NT2/D1 (cell line): ENCODE measurements around the gene TULP3.

Source experiments
- DNase-seq: peaks from one replicate; pipeline ENCODE4 v3.0.0-alpha.2; 2011; ENCODE audit warnings: low read depth, low spot score
- H3K27me3 ChIP-seq: 2 replicates; pipeline ENCODE4 v1.6.0; 2011; ENCODE audit warnings: mild to moderate bottlenecking; ENCODE audit not compliant: insufficient read length, insufficient read depth
- H3K36me3 ChIP-seq: 2 replicates; pipeline ENCODE4 v1.6.1; 2011; ENCODE audit warnings: mild to moderate bottlenecking, low read length, mixed read lengths; ENCODE audit not compliant: insufficient read depth, insufficient read length
- H3K4me1 ChIP-seq: 2 replicates; pipeline ENCODE4 v1.5.1; 2011; ENCODE audit not compliant: insufficient read depth, insufficient read length
- H3K4me3 ChIP-seq: 2 replicates; pipeline ENCODE4 v1.5.1; 2011; ENCODE audit warnings: low read depth; ENCODE audit not compliant: insufficient read length
- H3K9ac ChIP-seq: 2 replicates; pipeline ENCODE4 v1.6.0; 2011; ENCODE audit warnings: low read depth; ENCODE audit not compliant: insufficient read length
- H3K9me3 ChIP-seq: 2 replicates; pipeline ENCODE4 v1.5.1; 2011; ENCODE audit warnings: mild to moderate bottlenecking, low read length; ENCODE audit not compliant: insufficient read depth
- SUZ12 ChIP-seq: IDR thresholded peaks from 2 replicates; pipeline ENCODE4 v1.6.1; 2011; ENCODE audit not compliant: insufficient read length, insufficient read depth; ENCODE audit errors: extremely low read depth
- YY1 ChIP-seq: IDR thresholded peaks from 2 replicates; pipeline ENCODE4 v1.6.1; 2011; ENCODE audit not compliant: insufficient read length, insufficient read depth
- ZNF274 ChIP-seq: IDR thresholded peaks from 2 replicates; pipeline ENCODE4 v1.6.1; 2011; ENCODE audit warnings: mild to moderate bottlenecking, low read depth, low read length

TULP3 gene

DNA sequence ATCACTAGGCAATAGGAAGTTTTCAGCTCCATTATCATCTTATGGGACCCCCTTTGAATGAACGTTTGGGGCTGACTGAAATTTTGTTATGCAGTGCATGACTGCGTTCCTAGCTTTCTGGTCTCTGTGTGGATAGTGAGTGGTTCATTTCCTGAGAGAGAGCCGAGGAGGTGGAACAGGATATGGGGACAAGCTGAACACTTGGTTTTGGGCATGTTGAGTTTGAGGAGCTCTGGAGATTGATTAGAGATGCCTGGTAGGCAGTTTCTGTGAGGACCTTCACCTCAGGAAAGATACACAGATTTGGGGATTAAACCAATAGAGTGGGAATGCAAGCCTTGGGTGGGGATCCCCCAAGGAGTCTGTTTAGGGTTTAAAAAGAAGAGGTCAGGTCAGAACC is 96.2 kb downstream of the TULP3 start:
- Histone ChIP-seq H3K9me3 (peaks cover 17% of the 10 kb centered on the region), H3K4me3 (no peak overlapping the region), H3K36me3 (peaks cover 42% of the 10 kb centered on the region), H3K4me1 (peaks cover 4% of the 10 kb centered on the region), H3K9ac (no peak overlapping the region), H3K27me3 (no peaks in the 10 kb centered on the region)
- DNase-seq = no peak
- TF ChIP-seq YY1 (no peak), SUZ12 (no peak), ZNF274 (no peak)

DNA sequence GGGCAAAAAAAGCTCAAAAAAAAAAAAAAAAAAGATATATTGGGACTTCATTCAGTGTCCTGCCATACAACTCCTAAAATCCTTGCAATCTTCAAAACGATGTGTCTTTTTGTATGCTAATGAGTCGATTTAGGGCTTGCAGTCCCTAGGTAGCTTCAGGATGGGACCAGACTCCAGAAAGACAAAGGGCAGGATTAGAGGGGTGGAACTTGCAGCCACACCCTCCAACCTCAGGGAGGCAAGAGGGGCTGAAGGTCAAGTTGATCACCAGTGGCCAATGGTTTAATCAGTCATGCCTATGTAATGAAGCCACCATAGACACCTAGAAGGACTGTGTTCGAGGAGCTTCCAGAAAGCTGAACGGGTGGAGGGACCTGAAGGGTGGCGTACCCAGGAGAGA is 97.8 kb downstream of the TULP3 start:
- no peak overlapping the region for H3K4me3 ChIP-seq
- peaks cover 36% of the 10 kb centered on the region for H3K36me3 ChIP-seq
- H3K27me3 ChIP-seq = no peaks in the 10 kb centered on the region
- peaks cover 17% of the 10 kb centered on the region for H3K9me3 ChIP-seq
- TF ChIP-seq ZNF274 = no peak
- TF ChIP-seq YY1 = no peak
- TF ChIP-seq SUZ12 = no peak
- no peak overlapping the region for H3K9ac ChIP-seq
- DNase-seq = peak; percentile 79
- peaks cover 10% of the 10 kb centered on the region for H3K4me1 ChIP-seq
